Measurements from ENCODE around the gene NDUFC2.

- TF ChIP-seq CTCF (IDR thresholded peaks at IDR 0.05), result no peak
- no peak for TF ChIP-seq POLR2A (IDR thresholded peaks at IDR 0.05)
These were observed 59.4 kb downstream of the NDUFC2 start for GRCh38 chr11:78020246-78020645.

All from upper lobe of left lung (tissue), 4 donors.